Heart right ventricle (tissue), 16 donors: ENCODE results near the gene PRXL2A. TPM values are rescaled to one million over a fixed set of nuclear protein-coding genes. Genes with fewer than 3 reads are reported as not detected.
"Not testable (repeated sequence)": the region's sequence is repeated elsewhere in the genome, so short reads cannot be mapped to it uniquely, and the experiment has no call there.

Source experiments
- ATAC-seq, 8 donors: fragments of 200-7000 bp; cut with Tn5 transposase; one replicate each; pipeline ENCODE4 v1.9.1; 2020; ENCODE audit warnings: mild to moderate bottlenecking in 8 of 8, moderate library complexity in 8 of 8, moderate number of reproducible peaks in 1 of 8
- DNase-seq, 2 donors: peaks; one replicate each; pipeline ENCODE4 v3.0.0-alpha.2; 2020
- H3K27ac ChIP-seq, 10 donors: fragments of 200-600 bp; sonication (generic) in 2 of 10; one replicate each; pipeline versions ENCODE4 v1.5.0 to v1.8.0; 2020 to 2022; ENCODE audit warnings: mild to moderate bottlenecking in 3 of 10
- H3K27me3 ChIP-seq, 7 donors: fragments of 200-600 bp; one replicate each; pipeline ENCODE4 v1.8.0; 2021 to 2022; ENCODE audit warnings: mild to moderate bottlenecking in 2 of 7
- H3K36me3 ChIP-seq, 9 donors: fragments of 200-600 bp; sonication (generic) in 1 of 9; one replicate each; pipeline versions ENCODE4 v1.5.0 to v1.8.0; 2020 to 2022; ENCODE audit warnings: mild to moderate bottlenecking in 2 of 9
- H3K4me1 ChIP-seq, 9 donors: fragments of 200-600 bp; sonication (generic) in 1 of 9; one replicate each; pipeline versions ENCODE4 v1.5.0 to v1.8.0; 2020 to 2022; ENCODE audit warnings: mild to moderate bottlenecking in 4 of 9
- H3K4me3 ChIP-seq, 10 donors: fragments of 200-600 bp; sonication (generic) in 2 of 10; one replicate each; pipeline versions ENCODE4 v1.5.0 to v1.8.0; 2020 to 2022; ENCODE audit warnings: mild to moderate bottlenecking in 7 of 10, moderate library complexity in 2 of 10
- H3K9me3 ChIP-seq, 11 donors: fragments of 200-600 bp in 10 of 11; sonication (generic) in 2 of 11; one replicate each; pipeline versions ENCODE4 v1.5.0 to v1.8.0; 2013 to 2022; ENCODE audit warnings: mild to moderate bottlenecking in 2 of 11, control low read depth in 1 of 11, moderate library complexity in 1 of 11
- WGBS, 2 donors: extraction: QIAGEN DNeasy Blood & Tissue Kit; methylation state at CpG; one replicate each; pipeline ENCODE4 v1.1.7; 2013; ENCODE audit warnings: inconsistent platforms in 1 of 2; 5-methylcytosine and 5-hydroxymethylcytosine counted together
- intact Hi-C, 10 donors: fragments of 100-400 bp; cut with DNase I; formaldehyde crosslinking; loops; one replicate each; pipeline versions ENCODE4 v1.11.1 to v1.14.2; 2022
- polyA plus RNA-seq, 2 donors: library from polyadenylated mRNA; stranded (reverse); fragments of 200-250 nt; gene quantifications; one replicate each; pipeline ENCODE4 v1.2.3, GENCODE V29; 2013
- total RNA-seq, 10 donors: library from RNA; stranded (reverse); fragmentation: NEBNext Ultra II Directional in 3 of 10; extraction: Animal tissue kit (Norgen Biotek cat#: 25700) in 3 of 10; gene quantifications; one replicate each; pipeline versions ENCODE4 v1.2.1 to v1.2.4, GENCODE V29; 2021 to 2023
- TF ChIP-seq, protein P1 (sequence below), 9 donors: fragments of 200-600 bp; sonication (generic) in 2 of 9; IDR thresholded peaks; one replicate each; pipeline versions ENCODE4 v1.5.0 to v1.8.0; 2021 to 2022; ENCODE audit warnings: antibody characterized with exemption in 9 of 9, mild to moderate bottlenecking in 5 of 9, moderate library complexity in 1 of 9
- donor health status: Arrhythmogenic right ventricular cardiomyopathy.
- donor health status: ischemic (EF 13 %, LVEDD 7.1; RV severe dilation, severe dysfunction).
- donor health status: healthy with polysubstance abuse.
- donor health status: DM: no; HTN: yes; CAD: no.
- donor health status: DM: no; HTN: no; CAD: no.
- donor health status: ischemic (EF 25% LVEDD 6.9; RV normal size, moderate dysfunction).
- donor health status: ischemic (EF 25% LVEDD 5.7; RV mildly dilated, moderate dysfunction).
- donor health status: healthy.
- donor health status: DM: yes; HTN: yes; CAD: no.
- donor health status: Ischemic cardiomyopathy.
- donor health status: ischemic (EF 35%, LVEDD 5.7; RV mildly dilated, moderate dysfunction).
- donor health status: nonischemic (EF 11% LVEDD 7.7; RV severe dilation, severe dysfunction).
- donor health status: DM: yes; HTN: yes; CAD: no.
- donor health status: PGD.
- donor health status: ischemic (EF 29% LVEDD 5.4; RV normal size, mild dysfunction).
- donor health status: nonischemic (EF 23%, LVEDD 6.1; RV moderate dilation, normal function).

The PRXL2A gene
- total and polyA plus RNA-seq, 12 donors: 46.0 to 135 (median 81.4) TPM

DNA sequence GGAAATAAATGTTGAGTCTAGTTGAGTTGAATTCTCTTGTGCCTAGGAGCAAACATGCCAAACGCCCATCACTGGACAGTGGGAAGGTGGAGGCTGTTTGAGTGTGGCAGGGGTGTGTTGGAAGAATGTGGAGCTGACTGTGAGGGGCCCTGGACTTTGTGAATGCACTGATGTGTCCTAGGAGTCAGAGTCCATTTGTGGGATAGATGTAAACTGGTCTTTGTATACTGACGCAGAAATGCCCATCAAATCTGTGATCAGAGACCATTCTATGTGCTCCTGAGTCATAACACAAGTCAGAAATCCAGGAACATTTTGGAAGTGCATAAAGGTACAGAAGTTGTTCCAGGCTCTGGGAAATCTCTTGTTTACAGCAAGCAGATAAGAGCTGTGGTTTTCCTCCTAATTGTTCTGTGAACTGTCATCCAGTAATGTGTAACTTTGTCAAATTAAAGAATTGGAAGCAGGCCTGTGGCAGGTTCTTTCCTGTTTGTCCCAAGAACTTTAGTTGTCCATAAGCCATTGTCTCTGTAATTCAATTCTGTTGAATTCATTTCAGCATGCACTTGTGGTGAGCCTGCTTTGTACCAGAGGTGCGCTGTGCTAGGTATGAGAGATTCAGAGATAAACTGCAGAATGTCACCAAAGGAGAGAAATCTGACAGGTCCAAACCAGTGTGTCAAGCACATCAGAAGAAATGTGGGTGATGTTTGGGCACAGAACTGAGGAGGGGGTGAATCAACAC is 7.6 kb downstream of the PRXL2A start:
- peak in 3 of 8 donors; percentile 9 to 17 (median 16) for ATAC-seq
- Histone ChIP-seq H3K27ac (peak overlapping the region; percentile 5 to 72 (median 64)), H3K4me1 (peaks cover 10 to 67% (median 55%) of the 10 kb centered on the region in 9 donors)

DNA sequence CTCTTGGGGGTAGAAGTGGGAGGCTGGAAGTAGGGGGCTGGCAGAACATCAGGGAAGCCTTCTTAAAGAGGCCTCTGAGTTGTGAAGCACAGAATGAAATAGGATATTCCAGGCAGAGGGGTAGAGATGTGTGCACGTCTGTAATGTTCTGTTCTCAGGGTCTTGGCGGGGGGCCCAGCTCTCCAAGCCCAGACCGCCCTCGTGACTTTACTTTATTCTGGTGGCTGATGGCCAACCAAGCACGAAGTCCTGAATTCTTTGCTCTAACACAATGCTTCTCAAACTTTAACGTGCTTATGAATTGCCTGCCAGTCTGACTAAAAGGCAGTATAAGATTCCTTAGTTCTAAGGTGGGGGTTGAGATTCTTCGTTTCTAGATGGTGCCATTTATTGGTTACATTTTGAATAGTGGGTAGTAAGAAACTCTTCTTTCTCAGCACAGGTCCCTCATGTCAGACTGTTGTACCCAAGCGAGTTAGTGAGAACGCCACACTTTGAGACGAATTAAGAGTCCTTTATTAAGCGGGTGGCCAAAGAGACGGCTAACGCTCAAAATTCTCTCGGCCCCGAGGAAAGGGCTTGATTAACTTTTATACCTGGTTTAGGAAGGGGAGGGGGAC is 8.2 kb downstream of the PRXL2A start:
- H3K27me3 ChIP-seq: no peaks in the 10 kb centered on the region
- no peaks in the 10 kb centered on the region for H3K9me3 ChIP-seq
- TF ChIP-seq, protein P1, sequence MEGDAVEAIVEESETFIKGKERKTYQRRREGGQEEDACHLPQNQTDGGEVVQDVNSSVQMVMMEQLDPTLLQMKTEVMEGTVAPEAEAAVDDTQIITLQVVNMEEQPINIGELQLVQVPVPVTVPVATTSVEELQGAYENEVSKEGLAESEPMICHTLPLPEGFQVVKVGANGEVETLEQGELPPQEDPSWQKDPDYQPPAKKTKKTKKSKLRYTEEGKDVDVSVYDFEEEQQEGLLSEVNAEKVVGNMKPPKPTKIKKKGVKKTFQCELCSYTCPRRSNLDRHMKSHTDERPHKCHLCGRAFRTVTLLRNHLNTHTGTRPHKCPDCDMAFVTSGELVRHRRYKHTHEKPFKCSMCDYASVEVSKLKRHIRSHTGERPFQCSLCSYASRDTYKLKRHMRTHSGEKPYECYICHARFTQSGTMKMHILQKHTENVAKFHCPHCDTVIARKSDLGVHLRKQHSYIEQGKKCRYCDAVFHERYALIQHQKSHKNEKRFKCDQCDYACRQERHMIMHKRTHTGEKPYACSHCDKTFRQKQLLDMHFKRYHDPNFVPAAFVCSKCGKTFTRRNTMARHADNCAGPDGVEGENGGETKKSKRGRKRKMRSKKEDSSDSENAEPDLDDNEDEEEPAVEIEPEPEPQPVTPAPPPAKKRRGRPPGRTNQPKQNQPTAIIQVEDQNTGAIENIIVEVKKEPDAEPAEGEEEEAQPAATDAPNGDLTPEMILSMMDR (IDR thresholded peaks at IDR 0.05): no peak
- peak overlapping the region; percentile 5 to 72 (median 64) for H3K27ac ChIP-seq
- WGBS, 2 donors: 34 to 47% methylated on average over 15 of the region's 15 CpGs
- peak; percentile 77 to 96 (median 88) for ATAC-seq
- no peak overlapping the region for H3K4me3 ChIP-seq
- H3K36me3 ChIP-seq: peaks cover 0 to 12% (median 0%) of the 10 kb centered on the region in 9 donors
- intact Hi-C loops: no loop called here
- peaks cover 6 to 60% (median 48%) of the 10 kb centered on the region in 9 donors for H3K4me1 ChIP-seq
- DNase-seq: peak; percentile 74 to 77

More for the DNA sequence above, 7.6 kb downstream of the PRXL2A start:
- TF ChIP-seq, protein P1 (IDR thresholded peaks at IDR 0.05): no peak
- Histone ChIP-seq H3K4me3 (no peak overlapping the region), H3K36me3 (peaks cover 0 to 6% (median 0%) of the 10 kb centered on the region in 9 donors), H3K27me3 (no peaks in the 10 kb centered on the region), H3K9me3 (no peaks in the 10 kb centered on the region)
- intact Hi-C loops: no loop called here
- 47 to 71% methylated on average over 3 of the region's 3 CpGs for WGBS, 2 donors
- no peak for DNase-seq

DNA sequence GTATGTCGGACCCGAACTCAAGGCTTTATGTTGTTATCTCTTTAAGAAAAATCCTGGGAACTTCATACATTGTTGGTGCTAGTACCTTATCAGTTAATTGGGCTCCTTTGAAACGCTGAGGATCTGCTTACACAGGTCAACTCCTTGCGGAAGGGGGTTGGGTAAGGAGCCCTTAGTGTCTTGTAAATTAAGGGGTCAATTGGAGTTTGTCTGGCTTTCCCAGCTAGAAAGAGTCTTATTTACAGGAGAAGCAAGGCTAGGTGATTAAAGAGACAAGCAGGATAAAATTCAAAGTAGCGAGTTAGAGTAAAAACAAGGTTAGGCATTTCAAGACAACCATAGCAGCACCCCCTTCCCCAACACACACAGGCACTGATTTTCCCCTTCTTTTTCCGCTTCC is 8.9 kb downstream of the PRXL2A start:
- intact Hi-C loops, H3K27me3 ChIP-seq, ATAC-seq, H3K4me3 ChIP-seq, DNase-seq, H3K9me3 ChIP-seq: not testable (repeated sequence)
- Histone ChIP-seq H3K36me3 (peaks cover 0 to 18% (median 0%) of the 10 kb centered on the region in 9 donors), H3K27ac (peak overlapping the region in 2 of 10 donors; percentile 65 to 72), H3K4me1 (peaks cover 5 to 54% (median 44%) of the 10 kb centered on the region in 9 donors)
- WGBS, 2 donors: 76 to 80% methylated on average over 6 of the region's 6 CpGs

DNA sequence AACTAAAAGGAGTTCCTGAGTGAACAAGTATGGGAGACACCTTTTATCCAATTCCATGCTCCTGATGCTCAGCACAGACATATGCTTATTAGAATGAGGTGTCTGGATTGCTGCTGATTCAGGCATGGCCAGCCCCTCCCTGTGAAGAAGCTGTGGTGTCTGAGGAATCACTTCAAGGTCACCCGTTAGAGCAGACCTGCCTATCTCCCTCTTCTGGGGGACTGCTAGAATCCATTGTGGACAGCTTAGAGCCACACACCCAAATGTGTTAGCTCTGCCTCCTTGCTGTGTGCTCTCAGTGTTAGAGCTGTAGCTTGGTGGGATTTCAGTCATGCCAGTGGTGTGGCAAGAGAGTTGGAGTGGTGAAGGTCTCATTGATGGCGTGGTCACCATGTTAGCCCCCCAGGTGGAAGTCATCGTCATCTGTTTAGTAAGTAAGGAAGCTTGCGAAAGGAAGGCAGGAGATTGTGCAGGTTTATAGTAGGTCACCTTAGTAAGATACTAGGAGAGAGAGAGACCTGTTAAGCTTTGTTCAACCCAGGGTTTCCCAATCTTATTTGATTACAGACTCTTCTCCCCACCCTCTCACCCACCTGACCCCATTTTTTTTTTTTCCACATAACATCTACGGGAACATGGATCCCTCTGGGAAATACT is 12.8 kb downstream of the PRXL2A start:
- Histone ChIP-seq H3K9me3 (no peaks in the 10 kb centered on the region), H3K4me1 (peaks cover 0 to 14% (median 8%) of the 10 kb centered on the region in 9 donors), H3K27me3 (no peaks in the 10 kb centered on the region), H3K36me3 (peaks cover 0 to 57% (median 7%) of the 10 kb centered on the region in 9 donors), H3K4me3 (no peak overlapping the region), H3K27ac (no peak overlapping the region)
- DNase-seq: no peak
- ATAC-seq: no peak
- TF ChIP-seq, protein P1 (IDR thresholded peaks at IDR 0.05): no peak
- WGBS, 2 donors: 88 to 90% methylated on average over 5 of the region's 5 CpGs
- intact Hi-C loops: no loop called here
